HG03103 (cell line): Measurements from ENCODE around the gene NLRP13.
"Not testable (repeated sequence)": the region's sequence is repeated elsewhere in the genome, so short reads cannot be mapped to it uniquely, and the experiment has no call there.

Source experiments
- ATAC-seq: cut with Tn5 transposase; IDR thresholded peaks from one replicate; pipeline ENCODE4 v1.9.1; 2021; ENCODE audit warnings: low read depth; ENCODE audit not compliant: unreplicated experiment

Gene NLRP13, protein sequence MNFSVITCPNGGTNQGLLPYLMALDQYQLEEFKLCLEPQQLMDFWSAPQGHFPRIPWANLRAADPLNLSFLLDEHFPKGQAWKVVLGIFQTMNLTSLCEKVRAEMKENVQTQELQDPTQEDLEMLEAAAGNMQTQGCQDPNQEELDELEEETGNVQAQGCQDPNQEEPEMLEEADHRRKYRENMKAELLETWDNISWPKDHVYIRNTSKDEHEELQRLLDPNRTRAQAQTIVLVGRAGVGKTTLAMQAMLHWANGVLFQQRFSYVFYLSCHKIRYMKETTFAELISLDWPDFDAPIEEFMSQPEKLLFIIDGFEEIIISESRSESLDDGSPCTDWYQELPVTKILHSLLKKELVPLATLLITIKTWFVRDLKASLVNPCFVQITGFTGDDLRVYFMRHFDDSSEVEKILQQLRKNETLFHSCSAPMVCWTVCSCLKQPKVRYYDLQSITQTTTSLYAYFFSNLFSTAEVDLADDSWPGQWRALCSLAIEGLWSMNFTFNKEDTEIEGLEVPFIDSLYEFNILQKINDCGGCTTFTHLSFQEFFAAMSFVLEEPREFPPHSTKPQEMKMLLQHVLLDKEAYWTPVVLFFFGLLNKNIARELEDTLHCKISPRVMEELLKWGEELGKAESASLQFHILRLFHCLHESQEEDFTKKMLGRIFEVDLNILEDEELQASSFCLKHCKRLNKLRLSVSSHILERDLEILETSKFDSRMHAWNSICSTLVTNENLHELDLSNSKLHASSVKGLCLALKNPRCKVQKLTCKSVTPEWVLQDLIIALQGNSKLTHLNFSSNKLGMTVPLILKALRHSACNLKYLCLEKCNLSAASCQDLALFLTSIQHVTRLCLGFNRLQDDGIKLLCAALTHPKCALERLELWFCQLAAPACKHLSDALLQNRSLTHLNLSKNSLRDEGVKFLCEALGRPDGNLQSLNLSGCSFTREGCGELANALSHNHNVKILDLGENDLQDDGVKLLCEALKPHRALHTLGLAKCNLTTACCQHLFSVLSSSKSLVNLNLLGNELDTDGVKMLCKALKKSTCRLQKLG

DNA sequence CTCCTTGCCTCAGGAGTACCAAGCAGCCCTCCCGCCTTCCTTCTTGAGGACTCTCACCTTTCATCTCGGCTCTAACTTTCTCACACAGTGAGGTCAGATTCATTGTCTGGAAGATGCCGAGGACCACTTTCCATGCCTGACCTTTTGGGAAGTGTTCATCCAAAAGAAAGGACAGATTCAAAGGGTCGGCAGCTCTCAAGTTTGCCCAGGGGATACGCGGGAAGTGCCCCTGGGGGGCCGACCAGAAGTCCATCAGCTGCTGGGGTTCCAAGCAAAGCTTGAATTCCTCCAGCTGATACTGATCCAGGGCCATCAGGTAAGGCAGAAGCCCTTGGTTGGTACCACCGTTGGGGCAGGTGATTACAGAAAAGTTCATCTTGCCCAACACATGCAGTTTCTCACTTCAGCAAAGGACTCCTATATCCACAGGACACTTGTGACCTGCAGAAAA is at the start of gene NLRP13:
TSS of gene NLRP13 (minus strand) at position 401 of the 451 bp plus-strand sequence. CDS start at position 376, 25 bp downstream.
- ATAC-seq = no peak

DNA sequence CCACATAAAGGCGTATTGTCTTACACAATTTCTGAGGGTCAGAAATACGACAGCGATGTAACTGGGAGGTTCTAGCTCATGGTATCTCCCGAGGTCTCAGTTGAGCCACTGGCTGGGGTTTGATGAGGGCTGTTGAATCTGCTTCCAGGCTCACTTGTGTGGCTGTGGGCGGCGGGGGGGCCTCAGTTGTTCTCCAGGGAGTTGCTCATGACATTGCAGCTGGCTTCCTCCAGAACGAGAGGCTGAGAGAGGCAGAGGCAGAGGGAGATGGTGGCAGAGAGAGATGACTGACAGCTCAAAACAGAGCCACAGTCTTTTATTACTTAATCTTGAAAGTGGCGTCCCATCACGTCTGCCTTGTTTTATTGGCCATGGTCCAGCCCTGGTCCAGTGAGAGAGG is 48.3 kb upstream of the NLRP13 start:
- no peak for ATAC-seq

DNA sequence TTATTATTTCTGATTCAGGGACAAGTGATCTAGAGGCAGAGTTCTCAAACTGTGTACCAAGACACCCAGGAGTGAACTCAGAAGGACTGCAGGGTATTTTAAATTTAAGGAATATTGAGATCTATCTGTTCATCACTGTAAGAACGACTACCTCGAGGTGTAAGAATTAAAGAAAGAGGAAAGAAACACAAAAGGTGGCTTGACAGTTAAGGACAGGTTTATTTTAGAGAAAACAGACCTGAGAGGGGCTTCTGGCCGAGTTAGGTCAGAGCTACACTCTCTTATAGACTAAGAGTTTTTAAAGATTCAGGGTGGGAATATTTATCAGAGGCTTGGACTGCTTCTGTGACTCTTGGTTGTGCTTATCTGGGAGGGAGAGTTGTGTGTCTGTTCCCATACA is 41.8 kb upstream of the NLRP13 start:
- no peak for ATAC-seq

DNA sequence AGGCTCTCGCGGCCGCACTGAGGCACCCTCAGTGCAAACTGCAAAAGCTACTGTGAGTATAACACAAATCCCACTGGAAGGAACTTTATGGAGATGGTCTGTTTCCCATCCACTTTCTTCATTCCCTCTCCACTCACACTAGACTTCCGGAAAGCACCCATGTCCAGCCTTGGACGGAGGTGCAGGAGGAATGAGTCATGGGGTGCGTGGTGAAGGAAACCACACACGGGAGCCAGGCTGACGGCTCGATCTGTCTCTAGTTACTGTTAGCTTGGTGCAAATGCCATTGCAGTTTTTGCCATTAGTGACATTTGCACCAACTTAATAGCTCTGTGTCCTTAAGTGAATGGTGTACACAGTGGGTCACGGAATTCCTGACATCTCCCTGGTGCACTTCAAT is 30.1 kb upstream of the NLRP13 start:
- no peak for ATAC-seq

DNA sequence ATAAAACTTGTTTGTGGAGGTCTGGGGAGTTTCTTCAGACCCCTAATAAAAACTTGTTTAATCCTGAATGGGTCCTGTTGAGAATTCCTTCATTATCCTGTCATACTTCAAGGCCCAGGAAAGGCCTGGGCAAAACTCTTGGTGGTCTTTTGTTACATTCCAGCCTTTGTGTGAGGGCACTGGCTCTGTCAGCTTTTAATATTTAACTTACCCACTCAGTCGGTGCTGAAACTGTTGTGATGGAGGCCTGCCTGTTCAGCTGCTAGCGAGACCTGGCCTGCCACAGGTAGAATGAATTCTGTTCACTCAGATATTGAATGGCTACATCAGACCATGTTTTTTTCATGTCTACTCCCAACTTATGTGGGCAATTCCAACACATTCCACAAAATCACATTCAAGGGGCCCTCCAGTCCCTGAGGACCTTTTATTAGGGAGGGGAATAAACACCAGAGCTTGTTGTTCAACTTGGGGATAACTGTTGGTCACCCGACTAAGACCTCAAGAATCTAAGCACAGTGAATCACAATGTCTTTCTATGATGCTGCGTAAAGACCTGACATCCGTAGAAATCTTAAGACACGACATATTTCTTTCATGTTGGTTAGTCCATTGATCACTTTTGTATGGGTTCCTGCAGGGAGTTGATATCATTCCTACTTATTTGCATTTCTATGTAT is 28.0 kb upstream of the NLRP13 start:
- ATAC-seq = no peak

DNA sequence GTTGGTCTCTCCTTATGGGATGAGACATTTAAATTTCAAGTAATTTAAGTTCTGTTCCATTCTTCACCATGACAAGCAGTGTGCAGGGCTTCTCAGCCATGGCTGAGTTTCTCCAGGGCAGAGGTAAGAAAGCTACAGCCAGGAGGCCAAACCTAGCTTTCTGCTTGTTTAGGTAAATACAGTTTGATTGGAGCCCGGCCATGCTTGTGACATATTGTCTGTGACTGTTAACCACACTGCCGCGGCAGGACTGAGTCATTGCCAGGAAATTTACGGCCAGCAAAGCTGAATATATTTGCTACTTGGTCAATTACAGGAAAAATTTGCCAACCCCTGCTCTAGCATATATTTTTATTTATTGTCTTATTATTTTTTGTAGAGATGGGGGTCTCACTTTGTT is 26.2 kb upstream of the NLRP13 start:
- no peak for ATAC-seq

DNA sequence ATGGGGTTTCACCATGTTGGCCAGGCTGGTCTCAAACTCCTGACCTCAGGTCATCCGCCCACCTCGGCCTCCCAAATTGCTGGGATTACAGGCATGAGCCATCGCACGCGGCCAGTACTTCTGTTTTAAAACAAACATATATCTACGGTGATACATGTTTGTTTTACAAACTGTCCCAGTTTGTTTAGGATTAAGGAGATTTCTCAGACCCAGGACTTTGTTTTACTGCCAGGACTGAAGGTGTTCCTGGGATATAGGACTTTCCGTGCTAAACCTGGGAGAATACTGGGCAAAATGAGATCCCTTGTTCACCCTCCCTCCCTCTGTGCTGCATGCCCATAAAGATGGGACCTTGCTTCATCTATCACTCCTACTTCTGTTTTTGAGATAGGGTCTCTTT is 24.3 kb upstream of the NLRP13 start:
- ATAC-seq = no peak

DNA sequence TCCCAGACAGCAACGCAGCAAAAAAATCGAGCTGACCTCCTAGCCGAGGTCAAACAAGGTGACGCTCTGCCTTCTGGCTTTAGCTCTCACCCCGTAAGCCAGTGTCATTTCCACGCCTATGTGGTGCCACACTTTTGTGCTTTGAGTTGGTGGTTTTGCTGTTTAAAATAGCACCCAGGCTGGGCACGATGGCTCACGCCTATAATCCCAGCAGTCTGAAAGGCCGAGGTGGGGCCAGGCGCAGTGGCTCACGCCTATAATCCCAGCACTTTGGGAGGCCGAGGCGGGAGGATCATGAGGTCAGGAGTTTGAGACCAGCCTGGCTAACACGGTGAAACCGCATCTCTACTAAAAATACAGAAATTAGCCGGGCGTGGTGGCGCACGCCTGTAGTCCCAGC is 18.4 kb upstream of the NLRP13 start:
- ATAC-seq = not testable (repeated sequence)

DNA sequence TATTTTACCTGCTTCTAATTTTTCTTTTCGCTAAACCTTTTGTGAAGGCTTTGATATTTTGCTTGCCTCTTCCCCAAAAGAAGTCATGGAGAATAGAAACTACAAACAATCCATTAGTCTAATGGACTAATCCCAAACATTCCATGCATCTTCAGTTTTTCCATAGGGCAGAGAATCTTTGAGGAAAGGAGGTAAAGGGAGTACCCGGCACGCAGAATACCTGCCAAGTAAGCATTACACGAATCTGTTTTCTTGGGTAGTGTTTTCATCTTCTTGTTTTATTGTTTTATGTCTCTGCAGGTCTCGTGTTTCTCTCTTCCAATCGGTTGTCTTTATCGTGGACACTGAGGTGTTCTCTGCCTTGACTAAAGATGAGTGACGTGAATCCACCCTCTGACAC is 15.4 kb upstream of the NLRP13 start, which contains the start of gene NLRP8:
TSS of gene NLRP8 (plus strand) at position 301 of the 400 bp plus-strand sequence.
- ATAC-seq = no peak

DNA sequence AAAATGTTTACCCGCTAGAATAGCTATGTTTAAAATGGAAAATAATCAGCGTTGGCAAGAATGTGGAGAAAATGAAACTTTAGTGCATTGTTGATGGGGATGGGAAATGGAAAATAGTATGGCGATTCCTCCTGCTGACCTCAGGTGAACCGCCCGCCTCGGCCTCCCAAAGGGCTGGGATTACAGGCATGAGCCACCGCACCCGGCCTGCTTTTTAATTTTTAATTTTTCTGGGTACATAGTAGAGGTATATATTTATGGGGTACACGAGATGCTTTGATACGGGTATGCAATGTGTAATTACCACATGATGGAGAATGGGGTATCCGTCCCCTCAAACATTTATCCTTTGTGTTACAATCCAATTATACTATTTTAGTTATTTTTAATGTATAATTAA is 8.2 kb upstream of the NLRP13 start:
- no peak for ATAC-seq

DNA sequence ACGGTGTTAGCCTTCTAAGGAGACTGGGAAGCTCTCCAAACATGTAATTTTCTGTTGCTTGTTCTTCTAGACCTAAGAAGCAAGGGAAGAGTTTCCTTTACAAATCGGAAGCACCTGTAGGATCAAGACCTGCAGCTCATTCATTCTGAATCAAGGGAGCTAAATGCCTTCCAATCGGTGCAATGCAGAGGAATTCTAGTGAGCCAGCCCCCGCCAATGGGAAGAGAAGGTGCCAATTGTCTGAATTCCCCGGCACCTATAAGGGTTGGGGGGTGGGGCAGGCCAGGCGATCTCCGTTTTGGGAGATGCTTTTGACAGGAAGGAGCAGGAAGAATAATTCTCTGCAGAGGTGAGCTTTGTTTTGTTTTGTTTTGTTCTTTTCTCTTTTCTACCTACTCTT is 7.1 kb upstream of the NLRP13 start:
- ATAC-seq = no peak

DNA sequence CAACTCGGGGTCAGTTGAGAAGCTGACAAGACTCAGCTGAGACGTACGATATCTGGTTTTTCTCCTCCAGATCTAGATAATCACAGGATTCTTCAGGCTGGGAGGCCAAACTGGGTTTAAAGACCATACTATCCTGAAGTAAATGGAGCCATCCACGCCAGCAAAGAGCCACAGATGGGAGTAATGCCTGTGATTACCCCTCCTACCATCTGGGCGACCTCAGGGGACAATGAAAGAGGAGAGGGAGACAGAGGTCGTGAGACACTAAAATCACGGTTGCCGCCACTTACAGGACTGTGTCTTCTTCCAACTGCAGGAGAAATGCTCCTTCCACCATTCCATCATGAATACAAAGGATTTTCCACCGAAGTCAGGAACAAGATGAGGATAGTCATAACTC is 3.1 kb upstream of the NLRP13 start:
- no peak for ATAC-seq

DNA sequence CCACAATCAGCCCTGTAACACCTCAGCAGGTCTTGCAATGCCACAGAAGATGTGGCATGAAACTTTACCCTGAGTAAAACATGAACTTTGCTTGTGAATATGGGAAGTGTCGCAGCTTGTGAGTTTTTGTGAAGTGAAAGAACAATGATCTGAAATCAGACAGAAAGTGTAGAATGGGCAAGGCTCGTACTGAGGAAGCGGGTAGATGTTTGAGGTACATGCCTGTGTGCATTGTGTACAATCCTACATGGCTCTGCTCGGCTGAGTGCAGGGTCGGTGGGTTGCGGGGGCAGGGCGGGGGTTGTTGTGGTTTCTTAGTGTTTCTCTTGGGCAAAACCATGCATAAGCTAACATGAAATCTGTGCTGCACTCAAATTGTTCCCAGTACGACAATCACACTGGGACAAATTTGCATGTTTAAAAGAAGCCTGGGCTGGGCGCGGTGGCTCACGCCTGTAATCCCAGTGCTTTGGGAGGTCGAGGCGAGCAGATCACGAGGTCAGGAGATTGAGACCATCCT is 1.1 kb downstream of the NLRP13 start:
- no peak for ATAC-seq

DNA sequence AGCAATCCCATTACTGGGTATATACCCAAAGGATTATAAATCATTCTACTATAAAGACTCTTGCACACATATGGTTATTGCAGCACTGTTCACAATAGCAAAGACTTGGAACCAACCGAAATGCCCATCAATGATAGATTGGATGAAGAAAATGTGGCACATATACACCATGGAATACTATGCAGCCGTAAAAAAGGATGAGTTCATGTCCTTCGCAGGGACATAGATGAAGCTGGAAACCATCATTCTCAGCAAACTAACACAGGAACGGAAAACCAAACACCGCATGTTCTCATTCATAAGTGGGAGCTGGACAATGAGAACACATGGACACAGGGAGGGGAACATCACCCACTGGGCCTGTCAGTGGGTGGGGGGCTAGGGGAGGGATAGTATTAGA is 2.9 kb downstream of the NLRP13 start:
- not testable (repeated sequence) for ATAC-seq

DNA sequence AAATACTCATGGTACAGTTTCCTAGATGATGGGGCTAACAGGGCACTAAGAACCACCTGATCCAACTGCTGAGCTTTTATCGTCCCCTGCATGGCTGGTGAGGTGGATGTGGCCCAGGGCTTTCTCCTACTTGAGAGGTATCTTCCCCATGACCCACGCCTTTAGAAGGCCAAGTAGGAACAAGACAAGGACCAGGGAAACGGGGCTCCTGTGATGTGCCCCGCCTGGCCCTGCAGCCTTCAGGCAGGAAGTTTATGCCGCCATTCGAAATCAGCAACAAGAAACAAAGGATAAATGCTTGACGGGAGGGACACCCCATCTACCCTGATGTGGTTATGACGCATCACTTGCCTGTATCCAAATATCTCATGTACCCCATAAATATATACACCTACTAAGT is 4.1 kb downstream of the NLRP13 start:
- no peak for ATAC-seq

DNA sequence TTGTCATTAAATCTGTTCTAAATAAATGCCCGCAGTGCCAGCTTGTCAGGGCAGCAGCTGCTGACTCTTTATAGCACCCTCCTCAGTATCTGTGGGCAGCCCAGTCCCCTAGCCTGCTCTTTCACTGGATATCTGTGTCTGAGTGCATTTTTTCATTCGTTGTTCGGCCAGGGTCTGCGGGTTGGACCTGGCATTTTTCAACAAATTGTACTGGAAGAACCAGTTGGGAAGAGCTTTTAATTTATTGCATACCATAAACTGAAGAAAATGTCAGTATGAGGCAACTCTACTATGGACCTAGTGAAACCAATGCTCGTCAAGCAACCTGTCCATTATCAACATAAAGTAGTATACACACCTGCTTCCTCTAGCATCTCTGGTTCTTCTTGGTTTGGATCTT is 8.6 kb downstream of the NLRP13 start:
- ATAC-seq = no peak

DNA sequence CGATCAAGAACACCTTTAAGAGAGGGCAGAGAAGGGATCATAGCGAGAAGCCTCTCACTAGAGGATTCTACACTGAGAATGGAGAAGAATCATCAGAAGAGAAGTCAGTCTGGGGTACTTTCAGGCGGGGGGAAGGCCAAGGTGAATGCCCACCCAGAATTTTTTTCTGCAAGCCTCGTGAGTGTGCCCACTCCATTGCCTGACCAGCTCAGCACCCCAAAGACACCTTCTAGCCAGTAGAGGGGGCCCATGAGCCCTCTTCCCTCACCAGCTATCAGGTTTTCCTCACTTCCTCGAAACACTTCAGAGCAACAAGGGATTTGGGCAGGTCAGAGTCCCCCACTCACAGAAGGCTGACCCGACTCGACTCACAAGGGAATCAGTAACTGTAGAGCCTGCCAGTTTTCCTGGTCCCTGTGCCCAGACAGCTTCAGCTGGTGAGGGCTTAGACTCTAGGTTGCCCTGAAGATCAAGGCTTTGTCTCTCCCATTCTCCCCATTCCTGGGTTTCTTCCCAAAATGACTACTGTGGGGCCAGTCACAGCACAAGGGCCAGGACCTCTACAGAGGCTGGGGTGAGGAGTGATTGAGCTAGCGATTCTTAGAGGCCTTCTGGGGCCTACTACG is 18.4 kb downstream of the NLRP13 start:
- no peak for ATAC-seq

DNA sequence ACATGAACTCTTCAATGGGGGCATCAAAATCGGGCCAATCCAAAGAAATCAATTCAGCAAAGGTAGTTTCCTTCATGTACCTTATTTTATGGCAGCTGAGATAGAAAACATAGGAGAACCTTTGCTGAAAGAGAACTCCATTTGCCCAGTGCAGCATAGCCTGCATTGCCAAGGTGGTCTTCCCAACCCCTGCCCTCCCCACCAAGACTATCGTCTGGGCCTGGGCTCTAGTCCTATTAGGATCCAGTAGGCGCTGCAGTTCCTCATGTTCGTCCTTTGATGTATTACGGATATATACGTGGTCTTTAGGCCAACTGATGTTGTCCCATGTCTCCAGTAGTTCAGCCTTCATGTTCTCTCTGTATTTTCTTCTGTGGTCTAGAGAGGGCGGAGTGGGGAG is 19.2 kb downstream of the NLRP13 start:
- ATAC-seq = no peak

DNA sequence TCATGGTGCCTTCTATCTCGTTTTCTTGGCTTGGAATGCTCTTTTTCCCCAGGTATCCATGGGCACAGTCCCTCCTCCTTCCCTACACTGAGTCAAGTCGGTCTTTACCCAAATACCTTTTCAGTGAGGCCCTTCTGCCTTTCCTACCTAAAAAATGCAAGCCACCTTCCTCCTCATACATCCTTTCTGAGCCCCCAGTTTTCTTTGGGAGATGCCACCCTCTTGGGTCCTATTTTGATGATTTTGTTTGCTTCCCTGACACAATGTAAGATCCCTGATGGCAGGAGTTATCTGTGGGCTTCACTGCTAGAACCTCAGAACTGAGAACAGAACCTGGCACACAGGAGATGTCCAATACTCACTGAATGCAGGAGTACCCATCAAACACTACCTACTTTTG is 22.3 kb downstream of the NLRP13 start:
- no peak for ATAC-seq

DNA sequence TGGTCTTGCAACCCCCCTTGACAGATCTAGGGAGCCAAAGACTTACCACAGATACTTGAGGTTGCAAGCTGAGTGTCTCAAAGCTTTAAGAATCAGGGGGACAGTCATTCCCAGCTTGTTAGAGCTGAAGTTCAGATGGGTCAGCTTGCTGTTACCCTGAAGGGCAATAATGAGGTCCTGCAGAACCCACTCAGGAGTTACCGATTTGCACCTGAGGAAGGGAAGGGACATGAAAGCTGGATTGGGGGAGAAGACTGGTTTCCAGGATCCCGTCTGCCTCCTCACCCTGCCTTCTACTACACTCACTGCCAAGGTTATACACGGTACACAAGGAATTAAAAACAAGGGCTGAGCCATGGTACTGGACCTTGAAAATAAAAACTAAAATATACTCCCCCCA is 24.4 kb downstream of the NLRP13 start:
- no peak for ATAC-seq
